Uterus (tissue), 2 donors: ENCODE data around the gene MMAB.

Experiments used
- POLR2A ChIP-seq, 2 donors: fragments of 450-650 bp; IDR thresholded peaks; one replicate each; pipeline ENCODE4 v1.6.1; 2016; ENCODE audit warnings: antibody characterized with exemption in 2 of 2, mild to moderate bottlenecking in 1 of 2, moderate library complexity in 1 of 2
- TF ChIP-seq, protein P1 (sequence below), 4 experiments: fragments of 200-600 bp in 2 of 4; fragments of 450-650 bp in 2 of 4; sonication (generic) in 2 of 4; IDR thresholded peaks; one replicate each; pipeline ENCODE4 v1.5.1; 2016 to 2019; ENCODE audit warnings: antibody characterized with exemption in 4 of 4, mild to moderate bottlenecking in 2 of 4, moderate library complexity in 1 of 4

DNA sequence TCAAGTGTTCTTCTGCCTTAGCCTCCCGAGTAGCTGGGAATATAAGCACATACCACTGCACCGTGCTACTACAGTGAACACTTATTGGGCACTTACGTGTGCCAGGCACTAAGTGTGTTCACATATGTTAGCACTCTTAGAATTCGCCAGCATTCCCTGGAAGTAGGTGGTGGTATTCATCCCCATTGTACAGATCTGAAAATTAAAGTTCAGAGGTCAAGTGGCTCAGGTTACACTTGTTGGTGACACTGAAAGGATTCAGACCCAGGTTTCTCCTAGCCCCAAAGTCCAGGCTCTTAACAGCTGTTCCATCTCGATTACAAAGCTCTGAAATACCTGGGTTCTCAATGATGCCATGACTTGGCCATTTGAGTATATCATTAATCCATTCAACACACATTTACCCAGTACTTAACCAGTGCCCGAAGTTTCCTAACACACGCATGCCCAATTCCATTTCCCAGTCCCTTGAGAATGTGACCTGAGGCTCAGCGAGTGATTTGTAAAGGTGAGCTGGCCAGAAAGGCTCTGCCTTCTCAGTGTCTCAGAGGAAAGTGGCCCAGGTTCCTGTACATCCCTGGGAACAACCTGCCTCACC is 5.1 kb upstream of the MMAB start:
- TF ChIP-seq, protein P1, sequence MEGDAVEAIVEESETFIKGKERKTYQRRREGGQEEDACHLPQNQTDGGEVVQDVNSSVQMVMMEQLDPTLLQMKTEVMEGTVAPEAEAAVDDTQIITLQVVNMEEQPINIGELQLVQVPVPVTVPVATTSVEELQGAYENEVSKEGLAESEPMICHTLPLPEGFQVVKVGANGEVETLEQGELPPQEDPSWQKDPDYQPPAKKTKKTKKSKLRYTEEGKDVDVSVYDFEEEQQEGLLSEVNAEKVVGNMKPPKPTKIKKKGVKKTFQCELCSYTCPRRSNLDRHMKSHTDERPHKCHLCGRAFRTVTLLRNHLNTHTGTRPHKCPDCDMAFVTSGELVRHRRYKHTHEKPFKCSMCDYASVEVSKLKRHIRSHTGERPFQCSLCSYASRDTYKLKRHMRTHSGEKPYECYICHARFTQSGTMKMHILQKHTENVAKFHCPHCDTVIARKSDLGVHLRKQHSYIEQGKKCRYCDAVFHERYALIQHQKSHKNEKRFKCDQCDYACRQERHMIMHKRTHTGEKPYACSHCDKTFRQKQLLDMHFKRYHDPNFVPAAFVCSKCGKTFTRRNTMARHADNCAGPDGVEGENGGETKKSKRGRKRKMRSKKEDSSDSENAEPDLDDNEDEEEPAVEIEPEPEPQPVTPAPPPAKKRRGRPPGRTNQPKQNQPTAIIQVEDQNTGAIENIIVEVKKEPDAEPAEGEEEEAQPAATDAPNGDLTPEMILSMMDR (IDR thresholded peaks at IDR 0.05), result no peak
- TF ChIP-seq POLR2A (IDR thresholded peaks at IDR 0.05), result no peak
